Body of pancreas (tissue), 4 donors: ENCODE results near the gene RFC5. TPM values are rescaled to one million over a fixed set of nuclear protein-coding genes. Genes with fewer than 3 reads are reported as not detected.

Source experiments
- ATAC-seq: fragments of 150-250 bp; one replicate; pipeline ENCODE4 v1.9.1; 2016
- DNase-seq, 4 donors: peaks; one replicate each; pipeline ENCODE4 v3.0.0-alpha.2; 2019
- H3K27ac ChIP-seq, 4 donors: fragments of 200-600 bp; sonication (generic); 1 replicate in 3 of 4; 2 replicates in 1 of 4; pipeline versions ENCODE4 v1.5.1 to v1.6.1; 2016 to 2019; ENCODE audit warnings: mild to moderate bottlenecking in 1 of 4, mixed read lengths in 1 of 4, moderate library complexity in 1 of 4
- H3K27me3 ChIP-seq, 2 donors: fragments of 200-600 bp; sonication (generic); one replicate each; pipeline ENCODE4 v1.6.0; 2016; ENCODE audit warnings: mild to moderate bottlenecking in 1 of 2
- H3K36me3 ChIP-seq, 2 donors: fragments of 200-600 bp; sonication (generic); replicated peaks in 1 of 2; 2 replicates each; pipeline ENCODE4 v1.5.1; 2016; ENCODE audit warnings: low read depth in 2 of 2; ENCODE audit not compliant: insufficient read depth in 1 of 2
- H3K4me1 ChIP-seq: fragments of 200-600 bp; sonication (generic); one replicate; pipeline ENCODE4 v1.6.0; 2016
- H3K4me3 ChIP-seq, 2 donors: fragments of 200-600 bp; sonication (generic); 1 replicate in 1 of 2; 2 replicates in 1 of 2; pipeline ENCODE4 v1.5.1; 2016 to 2019
- H3K9me3 ChIP-seq, 3 donors: fragments of 200-600 bp; sonication (generic); 1 replicate in 2 of 3; 2 replicates in 1 of 3; pipeline ENCODE4 v1.5.1; 2016
- CTCF ChIP-seq, 7 experiments: fragments of 450-650 bp in 4 of 7; fragments of 200-600 bp in 3 of 7; sonication (generic) in 3 of 7; IDR thresholded peaks; one replicate each; pipeline ENCODE4 v1.5.1; 2016 to 2019; ENCODE audit warnings: antibody characterized with exemption in 7 of 7
- POLR2A ChIP-seq, 3 donors: fragments of 450-650 bp; IDR thresholded peaks; one replicate each; pipeline ENCODE4 v1.6.1; 2016; ENCODE audit warnings: antibody characterized with exemption in 3 of 3, mild to moderate bottlenecking in 2 of 3
- WGBS, 2 donors: methylation state at CpG; one replicate each; pipeline ENCODE4 v1.1.5; 2017; 5-methylcytosine and 5-hydroxymethylcytosine counted together
- intact Hi-C: fragments of 100-400 bp; cut with DNase I; formaldehyde crosslinking; loops from one replicate; pipeline ENCODE4 v1.15.1; 2023
- total RNA-seq, 2 donors: library from RNA; depleted of rRNA; stranded (reverse); fragments of >200 nt; gene quantifications; one replicate each; pipeline ENCODE4 v1.1.0, GENCODE V29; 2016

Gene RFC5
- total RNA-seq, 2 donors from 2014 or later, result 4.6 to 6.2 TPM

GRCh38 chr12:118044577-118044976, 28.1 kb downstream of the RFC5 start:
- peaks cover 0 to 4% of the 10 kb centered on the region in 2 donors for H3K36me3 ChIP-seq
- H3K4me3 ChIP-seq, result no peak overlapping the region
- DNase-seq, result no peak
- no peak overlapping the region for H3K27ac ChIP-seq
- TF ChIP-seq POLR2A (IDR thresholded peaks at IDR 0.05), result no peak
- TF ChIP-seq CTCF (IDR thresholded peaks at IDR 0.05), result no peak
- no peaks in the 10 kb centered on the region for H3K9me3 ChIP-seq
- ATAC-seq, result no peak
- H3K27me3 ChIP-seq, result no peaks in the 10 kb centered on the region
- 93 to 96% methylated on average over 8 of the region's 8 CpGs for WGBS, 2 donors
- intact Hi-C loops, result loop anchor here (10.0 kb wide), 1 partner anchor 170 kb away; no protein-coding TSS in a partner anchor
- H3K4me1 ChIP-seq, result no peaks in the 10 kb centered on the region

- Histone ChIP-seq H3K27me3 (no peaks in the 10 kb centered on the region), H3K27ac (no peak overlapping the region), H3K4me3 (no peak overlapping the region), H3K4me1 (peaks cover 1% of the 10 kb centered on the region), H3K36me3 (peaks cover 0 to 7% of the 10 kb centered on the region in 2 donors), H3K9me3 (no peaks in the 10 kb centered on the region)
- ATAC-seq, result no peak
- intact Hi-C loops, result loop anchor here (10.0 kb wide), 1 partner anchor 172 kb away; no protein-coding TSS in a partner anchor
- no peak for DNase-seq
- WGBS, 2 donors, result 86 to 94% methylated on average over 4 of the region's 4 CpGs
- TF ChIP-seq CTCF (IDR thresholded peaks at IDR 0.05), result no peak
- no peak for TF ChIP-seq POLR2A (IDR thresholded peaks at IDR 0.05)
Observed at GRCh38 chr12:118046430-118046829, 29.9 kb downstream of the RFC5 start.

- no peaks in the 10 kb centered on the region for H3K9me3 ChIP-seq
- H3K4me1 ChIP-seq, result peaks cover 42% of the 10 kb centered on the region
Observed at GRCh38 chr12:118050972-118051910, 34.7 kb downstream of the RFC5 start.

GRCh38 chr12:118052324-118053070, 36.0 kb downstream of the RFC5 start:
- H3K4me1 ChIP-seq, result peaks cover 54% of the 10 kb centered on the region

More at GRCh38 chr12:118050972-118051910, 34.7 kb downstream of the RFC5 start:
- Histone ChIP-seq H3K27me3 (no peaks in the 10 kb centered on the region), H3K36me3 (peaks cover 0 to 3% of the 10 kb centered on the region in 2 donors), H3K4me3 (no peak overlapping the region), H3K27ac (peak overlapping the region; percentile 77 to 90 (median 84))
- whole genome bisulfite sequencing, 2 donors, result 87 to 89% methylated on average over 12 of the region's 12 CpGs
- DNase-seq (no peak), ATAC-seq (no peak)
- intact Hi-C loops, result no loop called here
- peak in 1 of 7 experiments; percentile 11 for TF ChIP-seq CTCF (IDR thresholded peaks at IDR 0.05)
- TF ChIP-seq POLR2A (IDR thresholded peaks at IDR 0.05), result no peak

More at GRCh38 chr12:118052324-118053070, 36.0 kb downstream of the RFC5 start:
- no peaks in the 10 kb centered on the region for H3K9me3 ChIP-seq
- TF ChIP-seq POLR2A (IDR thresholded peaks at IDR 0.05), result peak in 2 of 3 donors; percentile 30 to 35
- no peak for TF ChIP-seq CTCF (IDR thresholded peaks at IDR 0.05)
- H3K27me3 ChIP-seq, result no peaks in the 10 kb centered on the region
- ATAC-seq (peak; percentile 97), DNase-seq (peak; percentile 85 to 94 (median 90))
- H3K36me3 ChIP-seq, result peaks cover 0 to 3% of the 10 kb centered on the region in 2 donors
- peak overlapping the region; percentile 77 to 90 (median 84) for H3K27ac ChIP-seq
- WGBS, 2 donors, result 31 to 34% methylated on average over 14 of the region's 14 CpGs
- intact Hi-C loops, result no loop called here
- no peak overlapping the region for H3K4me3 ChIP-seq
